ENCODE measurements around the gene WFDC1.

The WFDC1 gene

DNA sequence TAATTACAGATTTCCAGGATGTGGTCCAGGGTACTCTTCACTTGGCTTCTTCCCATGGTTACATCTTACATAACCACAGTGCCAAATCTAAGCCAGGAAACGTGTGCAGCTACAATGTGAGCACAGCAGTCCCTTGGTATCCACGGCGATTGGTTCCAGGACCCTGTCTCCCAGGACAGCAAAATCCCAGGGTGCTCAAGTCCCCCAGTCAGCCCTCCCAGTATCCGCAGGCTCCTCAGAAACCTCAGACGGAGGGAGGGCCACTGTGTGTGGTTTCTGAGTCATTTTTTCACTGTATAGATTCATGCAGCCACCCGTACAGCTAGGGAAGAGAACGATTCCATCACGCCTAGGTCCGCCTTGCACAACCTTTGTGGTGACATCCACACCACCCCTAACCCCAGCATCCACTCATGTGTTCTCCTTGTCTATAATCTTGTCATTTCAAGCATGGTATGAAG lies 62.5 kb downstream of the WFDC1 start:
- DNase-seq = no peak

DNA sequence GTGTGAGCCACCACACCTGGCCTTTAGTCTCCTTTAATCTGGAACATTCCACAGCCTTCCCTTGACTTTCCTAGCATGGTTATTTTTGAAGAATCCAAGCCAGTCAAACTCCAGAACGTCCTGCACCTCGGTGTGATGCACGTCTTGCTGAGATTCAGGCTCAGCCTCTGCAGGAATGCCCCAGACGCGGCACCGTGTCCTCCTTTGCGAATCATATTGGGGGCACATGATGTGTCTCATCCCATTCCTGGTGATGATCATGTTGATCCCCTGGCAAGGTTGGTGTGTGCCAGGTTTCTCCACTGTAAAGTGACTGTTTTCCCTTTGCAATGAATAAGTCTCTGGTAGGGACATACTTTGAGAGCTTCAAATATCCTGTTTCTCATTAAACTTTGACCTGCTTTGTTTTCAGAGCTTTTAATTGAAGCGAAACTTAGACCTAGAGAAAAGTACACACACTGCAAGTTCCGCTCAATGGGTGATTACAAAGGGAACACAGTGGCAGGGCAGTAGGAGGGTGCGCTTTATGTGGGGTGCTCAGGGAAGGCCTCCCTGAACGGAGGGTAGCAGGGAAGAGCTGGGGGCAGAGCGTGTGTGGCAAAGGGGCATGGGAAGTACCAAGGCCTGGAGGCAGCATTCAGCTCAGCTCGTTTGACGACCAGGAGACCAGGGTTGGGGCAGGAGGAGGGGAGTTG lies 64.1 kb downstream of the WFDC1 start:
- no peak for DNase-seq

DNA sequence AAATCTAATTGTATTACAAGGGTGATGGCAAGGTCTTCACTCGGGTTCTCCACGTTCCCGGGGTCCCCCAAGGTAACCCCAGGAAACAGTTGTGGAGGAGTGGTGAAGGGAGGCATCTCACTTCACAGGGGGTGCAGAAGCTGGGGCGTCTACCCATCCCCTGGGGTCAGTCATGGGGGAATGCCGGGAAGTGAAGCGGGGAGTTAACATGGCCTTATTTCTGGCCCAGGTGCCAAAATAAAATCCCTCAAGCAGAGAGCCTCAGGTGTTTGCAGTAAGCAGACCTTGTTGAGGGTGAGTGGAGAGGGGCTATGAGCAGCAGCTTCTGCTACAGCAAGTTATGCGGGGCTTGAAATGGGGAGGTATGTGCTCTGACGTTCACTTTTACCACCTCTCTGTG lies 64.6 kb downstream of the WFDC1 start:
- no peak for DNase-seq

DNA sequence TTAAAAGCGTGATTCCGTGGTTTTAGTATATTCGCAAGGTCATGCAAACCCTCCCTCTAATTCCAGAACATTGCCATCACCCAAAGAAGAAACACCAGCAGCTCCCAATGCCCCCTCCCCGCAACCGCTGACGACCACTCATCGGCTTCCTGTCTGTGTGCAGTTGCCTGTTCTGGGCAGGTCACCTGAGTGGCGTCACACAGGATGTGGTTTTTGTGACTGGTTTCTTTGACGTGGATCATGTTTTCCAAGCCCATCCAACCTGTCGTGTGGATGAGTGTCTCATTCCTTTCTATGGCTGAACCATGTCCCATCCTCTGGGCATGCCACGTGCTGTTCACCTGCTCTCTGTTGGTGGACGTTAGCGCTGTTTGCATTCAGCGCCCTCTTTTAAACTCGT lies 65.5 kb downstream of the WFDC1 start:
- DNase-seq = peak in 1 of 2 donors; percentile 26

DNA sequence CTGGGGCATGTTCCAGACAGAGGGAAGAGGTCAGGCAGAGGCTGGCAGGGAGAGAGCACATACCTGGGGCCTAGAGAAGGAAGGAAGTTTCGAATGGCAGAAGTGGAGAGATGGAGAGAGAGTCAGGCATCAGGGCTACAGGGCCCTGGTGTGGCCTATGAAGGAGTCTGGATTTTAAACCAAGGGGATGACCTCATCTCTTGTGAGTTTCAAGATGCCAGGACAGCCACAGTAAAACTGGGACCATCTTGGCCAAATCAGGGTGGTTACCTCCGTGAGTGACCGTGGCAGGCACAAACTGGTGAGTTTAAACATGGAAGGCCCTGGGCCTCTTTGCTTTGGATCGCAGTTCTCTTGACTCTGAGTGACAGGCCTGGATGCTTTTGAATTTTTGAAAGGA lies 66.1 kb downstream of the WFDC1 start:
- no peak for DNase-seq

DNA sequence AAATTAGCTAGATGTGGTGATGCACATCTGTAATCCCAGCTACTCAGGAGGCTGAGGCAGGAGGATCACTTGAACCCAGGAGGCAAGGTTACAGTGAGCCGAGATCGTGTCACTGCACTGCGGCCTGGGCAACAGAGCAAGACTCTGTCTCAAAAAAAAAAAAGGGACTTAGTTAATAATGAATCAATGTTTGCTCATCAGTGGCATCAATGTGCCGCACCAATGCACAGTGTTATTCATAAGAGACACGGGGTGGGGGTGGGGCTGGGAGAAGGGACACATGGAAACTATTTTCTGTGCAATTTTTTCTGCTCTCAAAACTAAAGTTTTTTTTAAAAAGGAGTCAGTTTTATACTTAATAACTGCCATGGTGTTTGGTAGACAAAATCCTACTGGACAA lies 66.9 kb downstream of the WFDC1 start:
- no peak for DNase-seq

DNA sequence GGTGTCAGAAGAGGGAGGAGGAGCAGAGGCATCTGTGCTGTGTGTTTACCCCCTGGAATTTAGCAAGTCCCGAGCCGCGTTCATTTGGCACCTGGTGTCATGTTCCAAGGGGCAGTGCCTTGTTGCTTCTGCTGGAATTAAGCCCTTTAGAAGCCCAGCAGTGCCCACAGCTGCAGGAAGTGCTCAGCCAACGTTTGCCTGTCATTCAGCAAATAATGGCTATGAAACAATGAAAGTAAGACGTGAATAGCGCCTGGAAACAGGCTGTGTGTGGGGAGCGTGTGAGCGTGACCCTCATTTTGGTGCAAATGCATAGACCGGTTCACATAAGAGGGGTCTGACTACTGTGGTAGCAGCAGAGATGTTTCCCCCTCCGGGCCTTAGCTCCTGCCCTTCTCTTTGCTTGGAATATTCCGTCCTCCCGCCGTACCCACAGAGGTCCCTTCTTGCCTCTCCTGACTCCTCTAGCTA lies 67.8 kb downstream of the WFDC1 start:
- no peak for DNase-seq

DNA sequence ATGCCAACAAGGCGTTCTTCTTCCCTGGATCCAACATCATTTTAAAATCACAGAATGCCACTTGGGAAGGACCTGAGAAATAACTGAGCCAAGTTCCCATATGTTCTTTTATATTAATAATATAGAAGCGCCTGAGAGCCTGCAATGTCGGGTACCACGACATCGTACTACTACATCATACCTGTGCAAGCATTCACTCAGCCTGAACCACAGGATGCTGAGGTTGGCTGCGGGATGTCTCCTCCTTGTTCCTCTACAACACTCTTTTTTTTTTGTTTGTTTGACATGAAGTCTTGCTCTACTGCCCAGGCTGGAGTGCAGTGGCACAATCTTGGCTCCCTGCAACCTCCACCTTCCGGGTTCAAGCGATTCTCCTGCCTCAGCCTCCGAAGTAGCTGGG lies 71.5 kb downstream of the WFDC1 start:
- no peak for DNase-seq

DNA sequence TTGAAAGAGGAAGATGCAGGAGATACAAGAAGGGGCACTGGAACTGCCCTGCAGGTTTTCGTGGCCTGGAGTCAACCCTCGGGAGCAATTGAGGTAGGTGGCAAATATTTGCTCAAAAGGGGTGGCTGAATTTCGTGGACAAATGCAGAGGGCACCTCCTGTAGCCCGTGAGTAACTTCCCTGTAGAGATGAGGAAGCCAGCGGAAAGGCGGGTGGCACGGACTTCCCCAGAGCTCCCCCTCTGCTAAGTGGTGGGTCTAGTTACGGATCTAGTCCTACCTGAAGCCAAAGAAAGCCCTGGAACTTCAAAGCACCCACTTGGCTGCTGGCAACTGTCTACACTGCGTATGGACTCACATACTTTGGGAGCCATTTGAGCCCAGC lies 72.6 kb downstream of the WFDC1 start:
- no peak for DNase-seq

DNA sequence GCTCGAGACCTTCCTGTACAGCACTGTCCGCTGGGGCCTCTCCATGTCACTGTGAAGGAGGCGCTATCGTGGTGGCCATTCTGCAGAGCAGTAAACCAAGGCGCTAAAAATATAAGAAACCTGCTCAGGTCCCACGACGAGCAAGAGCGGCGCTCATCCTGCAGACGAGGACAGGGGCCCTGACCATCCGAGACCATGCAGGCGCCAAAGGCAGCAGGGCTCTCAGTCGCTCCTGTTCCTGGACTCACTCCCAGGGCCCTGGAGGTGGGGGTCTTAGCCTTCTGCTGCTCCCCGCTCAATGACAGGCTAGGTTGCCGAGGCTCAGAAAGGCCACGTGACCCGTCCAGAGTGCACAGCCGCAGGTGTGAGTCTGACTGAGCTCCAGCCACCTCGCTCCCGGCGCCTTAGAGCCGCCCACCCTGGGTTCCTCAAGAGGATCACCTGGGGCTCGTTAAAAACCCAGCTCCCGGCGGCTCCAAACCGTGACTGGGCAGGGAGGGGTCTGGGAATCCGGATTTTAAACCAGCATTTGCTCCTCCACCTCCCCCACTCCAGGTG lies 73.2 kb downstream of the WFDC1 start:
- DNase-seq = no peak

DNA sequence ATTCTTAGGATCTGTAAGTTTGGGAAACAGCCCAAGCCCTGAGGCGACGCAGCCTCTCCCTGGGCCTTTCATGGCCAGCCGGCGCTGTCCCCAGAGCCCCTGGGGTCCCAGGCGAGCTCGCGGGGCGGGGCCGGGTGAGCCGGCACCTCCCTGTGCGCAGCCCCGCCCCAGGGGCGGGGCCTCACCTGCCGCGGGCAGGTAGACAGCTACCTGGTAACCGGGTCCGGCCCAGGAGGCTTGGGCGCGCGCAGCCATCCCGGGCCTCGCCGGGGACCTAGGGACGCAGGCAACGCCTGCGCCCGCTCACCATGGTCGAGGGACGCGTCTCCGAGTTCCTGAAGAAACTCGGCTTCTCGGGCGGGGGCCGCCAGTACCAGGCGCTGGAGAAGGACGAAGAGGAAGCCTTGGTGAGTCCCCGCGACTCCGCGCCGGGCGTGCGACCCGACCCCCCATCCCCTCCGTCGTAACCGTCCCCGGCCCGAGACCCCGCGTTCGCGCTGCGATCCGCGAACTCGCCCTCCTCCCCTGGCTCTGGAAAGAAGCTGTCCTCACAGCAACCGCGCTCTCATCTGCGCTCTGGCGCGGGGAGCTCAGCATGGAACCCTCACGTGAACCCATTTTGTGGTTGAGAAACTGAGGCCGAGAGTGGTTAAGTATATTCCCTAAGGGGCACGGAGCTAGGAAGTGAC lies 73.8 kb downstream of the WFDC1 start, which contains the start of gene ATP2C2:
Gene ATP2C2, plus strand, starts transcription at position 231 of the 689 bp plus-strand sequence. Its CDS starts 78 bp downstream, at position 309.
- no peak for DNase-seq

DNA sequence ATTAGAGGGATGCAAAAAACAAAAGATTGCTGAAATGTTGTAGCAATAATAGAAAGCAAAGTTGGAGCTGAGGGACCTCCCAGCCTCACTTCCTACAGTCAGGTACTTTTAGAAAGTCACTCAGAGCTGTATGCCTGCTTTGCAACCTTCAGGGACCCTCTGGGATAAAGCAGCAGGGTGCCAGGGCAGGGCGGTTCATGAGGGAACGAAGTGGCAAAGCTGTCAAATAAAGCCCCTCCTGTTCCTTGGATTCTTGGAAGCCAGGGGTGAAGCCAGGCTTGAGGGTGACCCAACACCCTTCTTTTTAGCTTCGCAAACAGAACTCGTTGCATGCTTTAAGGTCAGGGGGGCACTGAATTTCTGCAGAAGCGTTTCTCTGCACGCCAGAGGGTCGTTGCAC lies 74.4 kb downstream of the WFDC1 start:
- DNase-seq = no peak

DNA sequence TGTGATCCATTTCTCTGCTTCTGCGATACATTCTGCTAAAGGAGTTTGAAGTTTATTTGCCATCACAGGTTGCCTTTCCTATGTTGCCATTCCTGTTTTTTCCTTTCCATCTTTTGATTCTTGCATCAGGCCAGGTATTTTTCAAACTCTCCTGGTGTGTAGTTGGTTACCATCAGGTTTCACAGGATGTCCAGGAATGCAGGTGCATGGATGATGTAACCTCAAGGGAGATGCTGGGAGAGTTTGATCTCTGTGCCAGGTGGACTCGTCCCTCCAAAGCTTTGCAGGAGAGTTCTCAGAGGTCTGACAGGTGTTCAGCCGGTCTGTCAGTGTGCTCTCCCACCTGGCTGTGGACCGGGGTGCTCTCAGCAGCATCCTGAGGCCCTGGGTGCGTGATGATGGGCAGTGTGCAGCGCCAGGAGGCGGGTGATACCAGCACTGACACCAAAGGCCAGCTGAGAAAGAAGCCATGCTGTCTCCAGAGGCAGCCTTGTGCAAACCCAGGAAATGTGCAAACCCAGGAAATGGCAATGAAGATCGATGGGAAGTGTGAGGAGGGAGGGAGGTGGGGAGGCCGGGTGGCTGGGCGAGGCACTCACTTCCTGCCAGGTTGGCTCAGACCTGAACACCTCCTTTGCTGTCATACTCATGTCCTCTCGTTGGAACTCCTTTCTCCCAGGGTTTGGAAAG lies 75.4 kb downstream of the WFDC1 start:
- no peak for DNase-seq

DNA sequence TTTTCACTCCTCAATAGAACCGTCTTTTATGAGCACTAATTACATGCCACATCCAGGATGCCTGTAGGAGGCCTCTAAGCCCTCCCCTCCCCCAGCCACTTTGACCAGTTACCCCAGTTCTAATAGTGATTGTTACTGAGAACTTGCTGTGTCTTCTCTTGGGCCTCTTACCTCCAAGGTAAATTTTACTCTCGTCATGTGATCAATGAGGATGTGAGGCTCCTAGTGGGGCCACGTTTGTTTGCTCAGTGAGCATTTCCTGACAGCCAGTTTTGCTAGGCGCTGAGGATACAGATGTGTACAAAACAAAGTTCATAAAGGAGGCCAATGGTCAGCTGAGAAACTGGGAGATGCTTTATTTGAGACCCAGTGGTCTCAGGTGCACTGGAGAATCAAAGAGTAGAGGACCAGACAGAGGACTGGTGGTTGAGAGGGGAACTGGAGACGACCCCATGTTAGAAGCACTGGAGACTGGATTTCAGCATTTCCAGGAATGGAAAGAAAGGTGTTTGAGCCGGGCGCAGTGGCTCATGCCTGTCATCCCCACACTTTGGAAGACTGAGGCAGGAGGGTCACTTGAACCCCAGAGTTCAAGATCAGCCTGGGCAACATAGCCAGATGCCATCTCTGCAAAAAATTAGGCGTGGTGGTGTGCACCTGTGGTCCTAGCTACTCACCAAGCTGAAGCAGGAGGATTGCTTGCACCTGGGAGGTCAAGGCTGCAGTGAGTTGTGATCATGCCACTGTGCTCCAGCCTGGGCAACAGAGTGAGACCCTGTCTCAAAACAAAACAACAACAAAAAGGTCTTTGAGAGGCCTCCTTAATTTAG lies 76.3 kb downstream of the WFDC1 start:
- no peak for DNase-seq

DNA sequence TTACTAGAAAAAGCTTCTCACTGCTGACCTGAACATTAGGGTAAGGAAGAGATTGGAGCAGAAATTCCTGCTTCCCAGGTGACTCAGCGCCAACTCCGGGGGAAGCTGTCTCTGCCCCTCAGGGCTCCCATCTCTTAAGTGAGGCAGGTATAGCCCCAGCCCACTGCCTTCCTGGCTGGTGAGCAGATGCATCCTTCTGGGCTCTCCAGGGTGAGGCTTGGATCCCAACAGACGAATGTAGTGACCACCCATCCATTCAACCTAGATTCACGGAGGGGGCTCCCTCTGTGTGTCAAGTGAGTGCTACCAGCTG lies 76.8 kb downstream of the WFDC1 start:
- no peak for DNase-seq

DNA sequence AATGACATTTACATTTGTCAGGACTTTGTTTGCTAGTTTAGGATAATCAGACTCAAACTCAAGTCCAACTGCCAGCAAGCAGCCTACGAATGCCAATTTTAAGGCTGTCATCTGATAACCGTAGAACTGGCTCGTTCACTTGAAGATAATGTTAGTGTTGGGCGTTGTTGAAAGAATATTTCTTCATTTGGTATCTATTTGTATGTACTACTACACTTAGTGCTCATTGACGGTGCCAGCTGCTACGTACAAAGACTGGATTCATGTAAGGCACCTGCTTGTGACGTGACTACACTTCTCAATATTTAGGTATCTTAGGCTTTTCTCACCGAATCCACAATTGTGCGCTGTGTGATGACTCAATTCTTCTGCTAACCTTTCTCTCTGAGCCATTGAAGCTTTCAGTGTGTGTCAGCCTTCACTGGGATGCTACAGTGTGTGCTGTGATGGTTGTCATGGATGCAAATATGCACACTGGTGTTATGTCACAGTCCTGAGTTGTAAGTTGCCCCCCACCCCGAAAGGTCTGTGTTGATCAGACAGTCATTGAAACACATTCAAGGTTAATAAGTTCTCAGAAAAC lies 79.3 kb downstream of the WFDC1 start:
- DNase-seq = no peak

DNA sequence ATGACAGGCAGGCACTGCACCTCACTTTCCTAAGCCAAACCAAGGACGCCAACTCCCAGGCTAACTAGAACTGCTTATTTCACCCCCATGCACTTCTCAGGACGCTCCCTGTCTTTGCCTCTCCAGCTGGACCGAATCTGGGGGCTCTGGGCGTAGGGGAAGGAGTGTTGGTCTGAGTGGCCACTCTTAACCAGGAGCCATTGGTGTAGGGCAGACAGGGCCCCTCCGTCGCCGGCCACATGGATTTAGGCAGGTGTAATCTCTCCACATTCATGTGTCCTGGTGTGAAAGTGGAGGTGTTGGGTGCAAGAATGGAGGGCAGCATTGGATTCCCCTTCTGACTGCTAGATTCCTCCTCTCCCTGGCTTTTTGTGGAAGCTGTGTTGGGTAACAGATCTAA lies 83.4 kb downstream of the WFDC1 start:
- DNase-seq = no peak

DNA sequence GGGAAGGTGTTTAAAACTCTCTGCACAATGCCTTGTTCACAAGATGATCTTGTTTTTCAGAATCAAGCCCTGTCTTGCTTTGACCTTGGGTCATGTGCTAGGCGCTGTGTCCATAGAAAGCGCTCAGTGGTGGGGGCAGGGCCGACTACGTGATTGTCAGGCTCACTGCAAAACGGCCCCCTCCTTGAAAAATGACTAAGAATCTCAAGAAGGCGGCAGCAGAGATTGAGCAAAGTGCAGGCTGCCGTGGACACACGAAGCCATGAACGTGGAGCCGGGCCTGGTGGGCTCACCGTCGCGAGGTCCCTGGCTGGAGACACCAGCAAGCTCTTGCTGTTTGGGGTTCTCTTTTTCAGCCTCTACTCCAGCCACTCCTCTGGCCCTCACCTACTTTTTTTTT lies 83.9 kb downstream of the WFDC1 start:
- DNase-seq = no peak

DNA sequence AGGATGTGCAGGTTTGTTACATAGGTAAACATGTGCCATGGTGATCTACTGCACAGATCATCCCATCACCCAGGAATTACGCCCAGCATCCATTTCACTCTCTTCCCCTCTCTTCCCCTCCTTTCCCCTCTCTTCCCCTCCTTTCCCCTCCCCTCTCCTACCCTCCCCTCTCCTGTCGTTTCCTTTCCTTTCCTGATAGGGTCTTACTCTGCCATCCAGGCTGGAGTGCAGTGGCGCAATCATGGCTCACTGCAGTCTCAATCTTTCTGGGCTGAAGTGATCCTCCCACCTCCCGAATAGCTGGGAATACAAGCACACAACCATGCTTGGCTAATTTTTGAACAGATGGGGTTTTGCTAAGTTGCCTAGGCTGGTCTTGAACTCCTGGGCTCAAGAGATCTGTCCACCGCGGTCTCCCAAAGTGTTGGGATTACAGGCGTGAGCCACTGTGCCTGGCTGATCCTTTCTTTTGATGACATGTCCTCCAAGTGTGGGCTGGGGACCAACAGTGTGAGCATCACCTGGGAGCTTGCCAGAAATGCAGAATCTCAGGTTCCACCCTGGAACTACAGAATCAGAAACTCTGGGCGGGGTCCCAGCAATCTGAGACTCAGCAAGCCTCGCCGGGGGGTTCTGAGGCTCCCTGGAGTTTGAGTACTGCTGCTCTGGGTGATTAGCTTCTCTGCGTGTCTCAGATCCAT lies 84.5 kb downstream of the WFDC1 start:
- no peak for DNase-seq

All from stimulated activated CD4-positive, alpha-beta T cell treated with anti-CD3 and anti-CD28 coated beads, Interleukin-2, amount 100 ng/mL, for 48 hours (primary cell).